ENCODE measurements around the gene ISYNA1.

ISYNA1 gene

DNA sequence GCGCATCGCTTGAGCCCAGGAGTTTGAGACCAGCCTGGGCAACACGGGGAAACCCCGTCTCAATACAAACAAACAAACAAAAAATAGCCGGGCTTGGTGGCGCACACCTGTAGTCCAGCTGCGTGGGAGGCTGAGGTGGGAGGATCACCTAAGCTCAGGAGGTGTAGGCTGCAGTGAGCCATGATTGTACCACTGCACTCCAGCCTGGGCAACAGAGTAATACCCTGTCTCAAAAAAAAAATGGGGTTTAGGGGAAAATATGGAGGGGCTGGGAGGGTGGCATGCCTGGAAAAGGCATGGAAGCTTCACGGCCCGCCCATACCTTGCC lies 1.9 kb upstream of the ISYNA1 start:
- TF ChIP-seq, protein P1, sequence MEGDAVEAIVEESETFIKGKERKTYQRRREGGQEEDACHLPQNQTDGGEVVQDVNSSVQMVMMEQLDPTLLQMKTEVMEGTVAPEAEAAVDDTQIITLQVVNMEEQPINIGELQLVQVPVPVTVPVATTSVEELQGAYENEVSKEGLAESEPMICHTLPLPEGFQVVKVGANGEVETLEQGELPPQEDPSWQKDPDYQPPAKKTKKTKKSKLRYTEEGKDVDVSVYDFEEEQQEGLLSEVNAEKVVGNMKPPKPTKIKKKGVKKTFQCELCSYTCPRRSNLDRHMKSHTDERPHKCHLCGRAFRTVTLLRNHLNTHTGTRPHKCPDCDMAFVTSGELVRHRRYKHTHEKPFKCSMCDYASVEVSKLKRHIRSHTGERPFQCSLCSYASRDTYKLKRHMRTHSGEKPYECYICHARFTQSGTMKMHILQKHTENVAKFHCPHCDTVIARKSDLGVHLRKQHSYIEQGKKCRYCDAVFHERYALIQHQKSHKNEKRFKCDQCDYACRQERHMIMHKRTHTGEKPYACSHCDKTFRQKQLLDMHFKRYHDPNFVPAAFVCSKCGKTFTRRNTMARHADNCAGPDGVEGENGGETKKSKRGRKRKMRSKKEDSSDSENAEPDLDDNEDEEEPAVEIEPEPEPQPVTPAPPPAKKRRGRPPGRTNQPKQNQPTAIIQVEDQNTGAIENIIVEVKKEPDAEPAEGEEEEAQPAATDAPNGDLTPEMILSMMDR (IDR thresholded peaks at IDR 0.05; ENCODE audit: insufficient read depth, missing control alignments) = no peak
- FAIRE-seq (no peak), DNase-seq (ENCODE audit: insufficient read length, low spot score) (no peak)

DNA sequence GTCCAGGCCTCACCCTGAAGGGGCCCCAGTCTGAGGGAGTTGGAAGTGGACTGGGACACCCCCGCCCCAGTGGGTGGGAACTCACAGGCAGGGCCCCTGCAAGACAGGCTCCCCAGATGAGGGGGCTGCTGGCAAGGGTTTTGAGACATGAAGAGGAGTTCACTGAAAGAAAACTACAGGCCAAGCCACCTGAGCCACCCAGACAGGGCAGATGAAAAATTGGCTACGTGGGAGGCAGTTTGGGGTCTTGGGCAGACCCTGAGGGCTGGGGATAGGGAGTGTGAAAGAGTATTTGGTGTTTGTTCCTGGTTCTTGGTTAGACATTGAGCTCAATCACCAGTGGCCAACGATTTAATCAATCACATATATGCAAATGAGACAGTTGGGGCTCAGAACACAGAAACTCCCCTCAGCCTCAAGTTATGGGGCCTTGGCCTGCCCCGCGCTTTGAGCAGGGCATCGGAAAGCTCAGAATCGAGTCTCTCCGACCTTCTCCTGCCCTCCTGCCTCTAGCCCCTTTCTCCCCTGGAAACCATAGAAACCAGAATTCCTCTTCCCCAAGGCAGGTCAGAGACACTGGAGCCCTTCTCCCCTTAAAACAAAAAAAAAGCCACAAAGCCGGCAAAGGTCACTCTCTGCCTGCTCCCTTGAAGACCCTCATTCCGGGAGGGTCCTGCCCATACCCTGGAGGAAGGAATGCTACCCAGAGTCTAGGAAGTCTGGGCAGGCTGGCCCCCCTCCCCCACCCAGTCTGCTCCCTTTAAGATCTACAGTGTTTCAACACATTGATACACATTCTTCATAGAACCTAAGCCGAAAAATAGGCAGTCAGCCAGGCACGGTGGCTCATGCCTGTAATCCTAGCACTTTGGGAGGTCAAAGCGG lies 1.3 kb upstream of the ISYNA1 start:
- TF ChIP-seq, protein P1 (IDR thresholded peaks at IDR 0.05; ENCODE audit: insufficient read depth, missing control alignments) = no peak
- no peak for FAIRE-seq
- DNase-seq (ENCODE audit: insufficient read length, low spot score) = no peak

DNA sequence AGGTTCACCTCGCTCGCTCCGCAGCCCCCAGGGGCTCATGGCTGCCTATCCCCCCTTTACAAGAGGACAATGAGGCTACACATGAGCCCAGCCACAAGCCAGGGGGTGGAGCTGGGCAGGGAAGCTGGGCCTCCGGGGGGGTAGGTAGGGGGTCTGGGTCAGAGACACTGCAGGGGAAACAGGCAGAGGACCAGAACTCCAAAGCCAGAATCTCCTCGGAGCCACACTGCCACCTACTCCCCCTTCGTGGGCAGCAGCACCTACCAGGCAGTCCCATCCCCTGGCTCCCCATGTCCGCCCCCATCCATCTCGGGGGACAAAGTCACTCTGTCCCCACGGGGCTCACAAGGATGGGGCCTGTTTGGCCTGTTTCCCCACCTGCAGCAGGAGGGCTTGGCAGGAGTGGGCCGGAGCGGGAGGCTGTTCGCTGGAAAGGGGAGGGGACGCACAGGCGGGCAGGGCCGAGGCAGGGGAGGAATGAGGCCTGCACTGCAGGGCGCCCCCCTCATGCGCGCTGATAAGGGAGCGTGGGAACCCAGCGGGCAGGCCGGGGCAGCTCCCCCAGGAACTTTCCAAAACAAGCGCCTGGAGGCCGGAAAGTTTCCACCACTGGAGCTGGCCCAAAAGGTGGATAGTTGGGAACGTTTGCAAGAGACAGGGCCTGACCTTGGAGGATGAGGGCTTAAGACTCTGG lies 545 bp upstream of the ISYNA1 start:
- FAIRE-seq (no peak), DNase-seq (ENCODE audit: insufficient read length, low spot score) (no peak)
- TF ChIP-seq, protein P1 (IDR thresholded peaks at IDR 0.05; ENCODE audit: insufficient read depth, missing control alignments) = no peak

DNA sequence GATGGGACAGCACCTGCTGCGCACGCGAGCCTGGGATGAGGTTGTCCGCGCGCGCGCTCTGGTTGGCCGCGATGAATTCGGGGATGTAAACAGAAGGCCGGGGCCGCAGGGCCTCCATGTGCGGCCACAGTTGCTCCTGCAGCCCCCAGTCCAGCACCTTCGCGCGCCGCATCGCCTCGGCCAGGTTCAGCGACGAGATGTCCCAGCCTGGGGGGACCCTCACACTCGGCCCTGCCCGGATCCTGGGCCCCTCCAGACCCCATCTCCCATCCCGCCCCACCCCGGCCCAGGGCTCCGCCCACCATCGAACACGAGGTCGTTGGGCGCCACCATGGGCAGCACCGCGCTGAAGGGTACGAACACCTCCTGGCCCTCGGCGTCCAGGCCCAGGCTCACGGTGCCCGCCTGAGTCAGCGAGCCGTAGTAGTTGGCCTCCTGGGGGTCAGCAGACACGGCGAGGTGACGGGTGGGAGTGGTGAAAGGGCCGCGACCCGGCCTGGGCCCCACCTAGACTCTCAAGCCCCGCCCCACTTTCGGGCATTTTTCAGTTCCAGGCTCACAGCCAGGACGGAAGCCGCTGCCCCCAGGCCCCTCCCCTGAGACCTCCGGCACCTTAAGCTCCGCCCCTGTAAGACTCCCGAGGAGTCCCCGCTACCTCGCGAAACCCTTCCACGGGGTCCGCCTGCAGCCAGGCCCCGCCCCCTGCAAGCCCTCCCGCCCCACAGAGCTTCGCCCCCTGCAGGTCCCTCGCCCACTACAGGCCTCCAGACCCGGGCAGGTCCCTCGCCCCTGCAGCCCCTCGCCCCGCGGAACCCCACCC lies 1.1 kb downstream of the ISYNA1 start:
- peak; percentile 97 for DNase-seq (ENCODE audit: insufficient read length, low spot score)
- no peak for FAIRE-seq
- TF ChIP-seq, protein P1 (IDR thresholded peaks at IDR 0.05; ENCODE audit: insufficient read depth, missing control alignments) = no peak

DNA sequence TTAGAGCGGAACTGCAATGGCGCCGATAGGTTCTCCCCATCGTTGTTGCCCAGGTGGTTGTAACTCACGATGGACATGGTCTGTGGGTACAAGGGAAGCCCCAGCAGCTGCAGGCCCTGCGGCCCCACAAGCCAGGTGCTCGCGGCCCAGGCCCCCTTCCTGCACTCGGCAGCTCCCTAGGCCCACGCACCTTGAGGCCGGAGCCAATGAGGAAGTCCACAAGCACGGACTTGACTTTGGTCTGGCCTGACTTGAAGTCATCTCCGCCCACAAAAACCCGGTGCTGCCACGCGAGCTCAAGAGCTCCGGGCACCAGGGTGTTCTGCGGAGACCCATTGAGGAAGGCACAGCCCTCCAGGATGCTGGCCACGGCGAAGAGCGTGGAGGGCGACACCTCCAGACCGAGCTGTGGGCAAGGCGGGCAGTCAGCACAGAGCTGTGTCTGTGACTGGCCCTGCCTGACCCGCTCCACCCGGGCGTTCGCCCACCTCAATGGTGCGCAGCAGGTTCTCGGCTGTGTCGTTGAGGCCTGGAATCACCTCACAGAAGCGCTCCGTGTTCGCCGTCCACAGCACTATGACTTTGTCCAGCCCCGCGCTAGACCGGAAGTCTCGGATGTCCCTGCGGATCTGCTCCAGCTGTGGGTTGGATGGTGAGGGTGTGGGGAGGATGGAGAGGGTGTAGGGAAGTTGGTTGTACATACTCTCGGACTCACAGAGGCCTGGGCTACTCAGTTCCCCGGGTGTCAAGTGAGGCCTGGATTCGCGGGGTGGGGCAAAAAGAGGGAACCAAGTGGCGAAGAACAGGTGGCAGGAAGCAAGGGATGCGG lies 1.9 kb downstream of the ISYNA1 start:
- FAIRE-seq = no peak
- TF ChIP-seq, protein P1 (IDR thresholded peaks at IDR 0.05; ENCODE audit: insufficient read depth, missing control alignments) = no peak

DNA sequence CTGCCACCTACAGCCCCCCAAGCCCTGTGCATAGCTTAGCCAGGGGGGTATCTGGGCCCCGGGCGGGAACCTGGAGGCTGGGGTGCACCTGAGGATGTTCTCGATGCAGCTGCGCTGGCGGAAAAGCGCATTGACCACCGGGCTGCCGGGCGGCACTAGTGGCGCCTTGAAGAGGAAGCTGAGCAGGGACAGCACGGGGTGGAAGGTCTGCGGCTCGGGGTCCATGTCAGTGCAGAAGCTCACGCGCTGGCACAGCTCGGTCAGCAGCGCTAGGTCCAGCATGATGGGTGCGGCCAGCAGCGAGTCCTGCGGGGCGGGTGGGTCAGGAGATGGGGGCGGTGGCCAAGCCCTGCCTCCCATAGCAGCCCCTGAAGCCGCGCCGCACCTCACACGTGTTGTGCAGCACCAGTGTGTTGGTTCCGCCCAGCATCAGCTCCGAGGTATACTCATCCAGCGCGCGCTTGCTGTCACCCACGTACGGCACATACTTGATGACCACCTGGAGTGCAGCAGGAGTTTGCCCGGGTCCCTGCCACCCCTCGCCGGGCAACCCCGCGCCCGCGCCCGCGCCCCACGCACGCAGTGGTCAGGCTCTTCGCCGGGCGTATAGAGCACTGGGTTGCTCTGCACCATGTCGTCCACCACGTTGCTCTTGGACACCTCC lies 2.6 kb downstream of the ISYNA1 start:
- no peak for DNase-seq (ENCODE audit: insufficient read length, low spot score)
- no peak for FAIRE-seq
- TF ChIP-seq, protein P1 (IDR thresholded peaks at IDR 0.05; ENCODE audit: insufficient read depth, missing control alignments) = no peak

More for the DNA sequence above, 1.9 kb downstream of the ISYNA1 start:
- no peak for DNase-seq (ENCODE audit: insufficient read length, low spot score)
